ENCODE results near the gene SMCO4. TPM values are rescaled to one million over a fixed set of nuclear protein-coding genes. Genes with fewer than 3 reads are reported as not detected.

Gene SMCO4
- total and polyA plus RNA-seq, 2 donors (not counting 1 experiment from before 2014, with no cell fraction given) = 3.6 to 5.1 TPM

DNA sequence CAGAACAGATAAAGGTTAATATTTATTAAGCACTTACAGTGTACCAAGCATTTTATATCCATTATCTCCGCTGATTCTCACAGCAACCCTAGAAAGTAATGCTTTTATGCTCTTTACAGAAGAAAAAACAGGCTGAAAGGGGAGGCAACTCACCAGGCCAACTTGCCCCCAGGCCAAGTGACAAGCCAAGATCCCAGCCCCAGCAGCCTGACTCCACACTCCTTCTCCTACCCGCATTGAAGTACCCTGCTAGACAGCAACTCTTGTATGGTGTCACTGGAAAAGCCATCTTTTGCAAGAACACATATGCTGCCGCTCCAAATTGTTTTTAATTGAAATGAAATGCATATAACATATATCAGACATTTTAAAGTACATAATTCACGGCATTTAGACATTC lies 25.6 kb downstream of the SMCO4 start:
- ATAC-seq (ENCODE audit: low read depth) = no peak
- no peaks in the 10 kb centered on the region for H3K36me3 ChIP-seq (replicated peaks in 1 of 2; ENCODE audit: control extremely low read depth in 1 of 2, control insufficient read depth in 1 of 2, extremely low read depth in 1 of 2, insufficient read depth in 2 of 2, low read length in 1 of 2)

DNA sequence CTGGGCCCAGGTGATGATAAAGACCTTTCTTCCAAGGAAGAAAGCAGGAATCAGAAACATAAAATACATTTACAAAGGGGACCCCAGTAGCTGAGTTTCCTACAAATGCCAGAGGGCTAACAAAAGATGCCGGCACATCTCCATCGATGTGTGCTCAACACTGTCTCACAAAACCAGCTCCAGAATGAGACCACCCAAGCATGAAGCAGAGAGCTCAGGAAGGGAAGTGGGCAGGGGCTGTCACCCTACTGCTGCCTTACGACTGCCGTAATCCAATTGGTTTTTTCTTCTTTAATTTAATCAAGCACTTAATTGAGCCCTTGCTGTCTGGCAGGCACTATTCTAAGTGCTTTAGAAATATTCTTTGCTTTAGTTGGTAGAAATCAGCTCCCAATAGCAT lies 26.1 kb downstream of the SMCO4 start:
- ATAC-seq (ENCODE audit: low read depth) = no peak
- no peak overlapping the region for H3K27ac ChIP-seq (ENCODE audit: low read length in 2 of 2)

More for the DNA sequence above, 25.6 kb downstream of the SMCO4 start:
- no peak overlapping the region for H2AFZ ChIP-seq (ENCODE audit: insufficient read depth, low read depth, low read length, poor library complexity, severe bottlenecking)
- TF ChIP-seq EZH2 (IDR thresholded peaks at IDR 0.05; ENCODE audit: borderline replicate concordance, insufficient read depth, low read depth, low read length, poor library complexity, severe bottlenecking) = no peak
- TF ChIP-seq, protein P1, sequence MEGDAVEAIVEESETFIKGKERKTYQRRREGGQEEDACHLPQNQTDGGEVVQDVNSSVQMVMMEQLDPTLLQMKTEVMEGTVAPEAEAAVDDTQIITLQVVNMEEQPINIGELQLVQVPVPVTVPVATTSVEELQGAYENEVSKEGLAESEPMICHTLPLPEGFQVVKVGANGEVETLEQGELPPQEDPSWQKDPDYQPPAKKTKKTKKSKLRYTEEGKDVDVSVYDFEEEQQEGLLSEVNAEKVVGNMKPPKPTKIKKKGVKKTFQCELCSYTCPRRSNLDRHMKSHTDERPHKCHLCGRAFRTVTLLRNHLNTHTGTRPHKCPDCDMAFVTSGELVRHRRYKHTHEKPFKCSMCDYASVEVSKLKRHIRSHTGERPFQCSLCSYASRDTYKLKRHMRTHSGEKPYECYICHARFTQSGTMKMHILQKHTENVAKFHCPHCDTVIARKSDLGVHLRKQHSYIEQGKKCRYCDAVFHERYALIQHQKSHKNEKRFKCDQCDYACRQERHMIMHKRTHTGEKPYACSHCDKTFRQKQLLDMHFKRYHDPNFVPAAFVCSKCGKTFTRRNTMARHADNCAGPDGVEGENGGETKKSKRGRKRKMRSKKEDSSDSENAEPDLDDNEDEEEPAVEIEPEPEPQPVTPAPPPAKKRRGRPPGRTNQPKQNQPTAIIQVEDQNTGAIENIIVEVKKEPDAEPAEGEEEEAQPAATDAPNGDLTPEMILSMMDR (IDR thresholded peaks at IDR 0.05) = no peak
- H3K4me3 ChIP-seq (ENCODE audit: control extremely low read depth in 1 of 5, extremely low read depth in 1 of 5, insufficient read depth in 1 of 5, low read depth in 2 of 5, low read length in 4 of 5) = no peak overlapping the region
- peaks cover 12 to 14% of the 10 kb centered on the region in 2 donors for H3K4me1 ChIP-seq (ENCODE audit: control insufficient read depth in 2 of 2, insufficient read depth in 2 of 2, low read length in 2 of 2)
- ChIA-PET CTCF (no interaction called here), POLR2A (no interaction called here)
- H3K27me3 ChIP-seq (replicated peaks in 1 of 4; ENCODE audit: control extremely low read depth in 1 of 4, control insufficient read depth in 3 of 4, insufficient read depth in 4 of 4, low read length in 3 of 4) = no peaks in the 10 kb centered on the region
- no peaks in the 10 kb centered on the region for H3K27me3 Mint-ChIP-seq
- no peak overlapping the region for H3K9ac ChIP-seq (ENCODE audit: low read length)
- no peak overlapping the region for H3K27ac ChIP-seq (ENCODE audit: low read length in 2 of 2)
- H3K4me3 Mint-ChIP-seq = no peak overlapping the region
- H3K27ac Mint-ChIP-seq = no peak overlapping the region
- no peaks in the 10 kb centered on the region for H3K9me3 Mint-ChIP-seq (ENCODE audit: insufficient read depth)
- no peaks in the 10 kb centered on the region for H3K9me3 ChIP-seq (ENCODE audit: control extremely low read depth in 1 of 3, control insufficient read depth in 2 of 3, insufficient read depth in 1 of 3, low read length in 2 of 3)
- no peaks in the 10 kb centered on the region for H3K79me2 ChIP-seq (ENCODE audit: control insufficient read depth, insufficient read depth, low read length)
- H3K4me2 ChIP-seq (replicated peaks; ENCODE audit: low read depth, low read length, poor library complexity, severe bottlenecking) = no peak overlapping the region
- no peak for DNase-seq
- 100% methylated on average over 1 of the region's 4 CpGs for WGBS (ENCODE audit: insufficient coverage)
- H3K4me1 Mint-ChIP-seq = peaks cover 33% of the 10 kb centered on the region
- intact Hi-C loops (cut with micrococcal nuclease) = no loop called here
- no peaks in the 10 kb centered on the region for H4K20me1 ChIP-seq (ENCODE audit: control insufficient read depth, insufficient read depth, low read length, poor library complexity, severe bottlenecking)

More for the DNA sequence above, 26.1 kb downstream of the SMCO4 start:
- H3K4me1 ChIP-seq (ENCODE audit: control insufficient read depth in 2 of 2, insufficient read depth in 2 of 2, low read length in 2 of 2) = peaks cover 12 to 15% of the 10 kb centered on the region in 2 donors
- H3K27me3 Mint-ChIP-seq = no peaks in the 10 kb centered on the region
- peaks cover 34% of the 10 kb centered on the region for H3K4me1 Mint-ChIP-seq
- intact Hi-C loops (cut with micrococcal nuclease) = no loop called here
- no peaks in the 10 kb centered on the region for H3K36me3 ChIP-seq (replicated peaks in 1 of 2; ENCODE audit: control extremely low read depth in 1 of 2, control insufficient read depth in 1 of 2, extremely low read depth in 1 of 2, insufficient read depth in 2 of 2, low read length in 1 of 2)
- no peak for DNase-seq
- no peak for TF ChIP-seq EZH2 (IDR thresholded peaks at IDR 0.05; ENCODE audit: borderline replicate concordance, insufficient read depth, low read depth, low read length, poor library complexity, severe bottlenecking)
- TF ChIP-seq, protein P1 (IDR thresholded peaks at IDR 0.05) = no peak
- H3K4me3 ChIP-seq (ENCODE audit: control extremely low read depth in 1 of 5, extremely low read depth in 1 of 5, insufficient read depth in 1 of 5, low read depth in 2 of 5, low read length in 4 of 5) = no peak overlapping the region
- ChIA-PET POLR2A (no interaction called here), CTCF (no interaction called here)
- H3K9me3 ChIP-seq (ENCODE audit: control extremely low read depth in 1 of 3, control insufficient read depth in 2 of 3, insufficient read depth in 1 of 3, low read length in 2 of 3) = no peaks in the 10 kb centered on the region
- no peak overlapping the region for H3K4me2 ChIP-seq (replicated peaks; ENCODE audit: low read depth, low read length, poor library complexity, severe bottlenecking)
- H4K20me1 ChIP-seq (ENCODE audit: control insufficient read depth, insufficient read depth, low read length, poor library complexity, severe bottlenecking) = no peaks in the 10 kb centered on the region
- H3K9ac ChIP-seq (ENCODE audit: low read length) = no peak overlapping the region
- no peaks in the 10 kb centered on the region for H3K9me3 Mint-ChIP-seq (ENCODE audit: insufficient read depth)
- WGBS (ENCODE audit: insufficient coverage) = 83% methylated on average over 2 of the region's 4 CpGs
- no peaks in the 10 kb centered on the region for H3K27me3 ChIP-seq (replicated peaks in 1 of 4; ENCODE audit: control extremely low read depth in 1 of 4, control insufficient read depth in 3 of 4, insufficient read depth in 4 of 4, low read length in 3 of 4)
- H2AFZ ChIP-seq (ENCODE audit: insufficient read depth, low read depth, low read length, poor library complexity, severe bottlenecking) = no peak overlapping the region
- no peak overlapping the region for H3K27ac Mint-ChIP-seq
- no peaks in the 10 kb centered on the region for H3K79me2 ChIP-seq (ENCODE audit: control insufficient read depth, insufficient read depth, low read length)
- no peak overlapping the region for H3K4me3 Mint-ChIP-seq
